KG1 (cell line): ENCODE results near the gene ZDHHC5.
"Not testable (repeated sequence)": the region's sequence is repeated elsewhere in the genome, so short reads cannot be mapped to it uniquely, and the experiment has no call there.

ENCODE experiments used
- DNase-seq: peaks from one replicate; lab custom pipeline; 2025; lab: John Stamatoyannopoulos, UW

The ZDHHC5 gene

DNA sequence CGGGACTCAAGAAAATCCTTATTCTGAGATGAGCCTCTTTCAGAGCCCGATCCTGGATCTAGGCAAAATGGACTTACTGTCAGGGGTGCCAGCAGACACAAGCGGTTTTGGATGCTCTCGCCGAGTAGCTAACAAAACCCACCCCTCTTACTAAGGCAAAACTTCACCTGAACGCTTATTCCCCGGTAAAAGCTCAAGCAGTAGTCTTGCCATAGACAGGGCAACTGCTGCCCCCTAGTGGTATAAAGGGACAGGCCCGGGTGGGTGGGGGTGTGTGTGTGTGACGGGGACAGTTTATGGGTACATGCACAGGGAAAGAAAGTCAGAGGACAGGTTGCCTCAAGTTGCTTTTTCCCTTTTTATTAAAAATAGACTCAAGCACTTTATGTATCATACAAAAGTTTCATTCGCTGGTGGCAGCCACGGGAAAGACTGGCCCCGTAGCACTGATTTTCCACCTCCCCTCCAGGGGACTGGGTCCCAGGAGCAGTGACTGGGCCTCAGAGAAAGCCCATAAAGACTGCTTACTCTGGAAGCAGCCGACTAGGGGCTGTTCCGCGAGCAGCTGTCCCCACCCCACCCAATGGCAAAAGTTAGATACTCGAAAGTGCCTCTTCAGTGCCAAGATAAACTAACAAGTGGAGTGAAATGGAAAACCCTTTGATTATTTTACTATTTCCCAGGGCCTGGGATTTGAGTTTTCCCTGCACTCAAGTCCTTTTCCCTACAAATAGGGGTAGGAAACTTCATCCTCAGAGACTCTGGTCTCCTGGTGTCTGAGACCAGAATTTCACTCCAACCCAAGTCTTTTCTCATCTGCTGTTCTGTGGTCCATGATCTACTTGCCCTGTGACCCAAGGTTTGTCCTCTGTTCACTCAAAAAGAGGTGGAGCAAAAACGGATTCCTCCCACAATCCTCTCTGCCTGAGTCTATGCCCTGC is 22.9 kb upstream of the ZDHHC5 start:
- peak; percentile 82 for DNase-seq

DNA sequence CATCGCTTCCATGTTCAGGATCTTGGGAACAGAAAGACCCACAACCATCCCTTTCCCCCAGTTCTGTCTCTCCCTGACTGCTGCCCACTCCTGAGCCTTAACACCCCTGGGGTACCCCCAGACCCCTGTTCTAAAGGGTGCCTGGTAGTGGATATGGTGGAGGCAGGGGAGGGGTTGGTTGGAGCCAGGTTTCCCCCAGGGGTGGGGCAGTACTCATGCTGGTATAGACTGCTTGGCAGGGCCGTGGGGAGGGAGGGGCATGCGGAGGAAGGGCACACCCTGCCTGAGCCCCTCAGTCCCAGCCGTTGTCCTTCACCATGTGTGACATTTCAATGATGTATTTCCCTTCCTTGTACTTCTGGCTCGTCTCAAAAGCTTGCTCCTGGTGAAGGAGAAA is 22.2 kb upstream of the ZDHHC5 start:
- DNase-seq: no peak

GRCh38 chr11:57646194-57646798 is 21.6 kb upstream of the ZDHHC5 start:
- DNase-seq: no peak

DNA sequence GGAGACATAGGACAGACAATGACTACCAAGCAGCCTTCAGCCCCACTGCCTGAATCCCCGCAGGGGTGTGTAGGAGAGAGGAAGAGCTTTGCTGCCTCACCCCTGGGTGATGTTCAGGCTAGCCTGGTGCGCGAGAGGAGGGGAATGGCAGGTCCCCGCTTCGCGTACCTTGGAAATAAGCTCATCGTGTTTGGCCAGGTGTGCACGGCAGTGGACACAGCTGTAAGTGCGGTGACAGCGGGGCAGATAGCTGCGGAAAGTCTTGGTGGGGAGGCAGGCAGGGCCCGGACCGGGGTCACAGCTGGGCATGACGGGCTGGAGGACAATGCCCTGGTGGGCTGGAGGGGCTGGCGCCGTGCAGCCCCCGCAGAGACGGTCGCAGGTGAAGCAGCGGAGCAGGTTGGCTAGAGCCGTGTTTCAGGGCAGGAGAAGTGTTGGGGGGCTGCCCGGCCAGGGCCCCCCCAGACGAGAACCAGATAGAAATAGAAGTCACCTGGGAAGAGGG is 21.1 kb upstream of the ZDHHC5 start:
- DNase-seq: no peak

GRCh38 chr11:57647372-57647771 is 20.5 kb upstream of the ZDHHC5 start:
- DNase-seq: no peak

DNA sequence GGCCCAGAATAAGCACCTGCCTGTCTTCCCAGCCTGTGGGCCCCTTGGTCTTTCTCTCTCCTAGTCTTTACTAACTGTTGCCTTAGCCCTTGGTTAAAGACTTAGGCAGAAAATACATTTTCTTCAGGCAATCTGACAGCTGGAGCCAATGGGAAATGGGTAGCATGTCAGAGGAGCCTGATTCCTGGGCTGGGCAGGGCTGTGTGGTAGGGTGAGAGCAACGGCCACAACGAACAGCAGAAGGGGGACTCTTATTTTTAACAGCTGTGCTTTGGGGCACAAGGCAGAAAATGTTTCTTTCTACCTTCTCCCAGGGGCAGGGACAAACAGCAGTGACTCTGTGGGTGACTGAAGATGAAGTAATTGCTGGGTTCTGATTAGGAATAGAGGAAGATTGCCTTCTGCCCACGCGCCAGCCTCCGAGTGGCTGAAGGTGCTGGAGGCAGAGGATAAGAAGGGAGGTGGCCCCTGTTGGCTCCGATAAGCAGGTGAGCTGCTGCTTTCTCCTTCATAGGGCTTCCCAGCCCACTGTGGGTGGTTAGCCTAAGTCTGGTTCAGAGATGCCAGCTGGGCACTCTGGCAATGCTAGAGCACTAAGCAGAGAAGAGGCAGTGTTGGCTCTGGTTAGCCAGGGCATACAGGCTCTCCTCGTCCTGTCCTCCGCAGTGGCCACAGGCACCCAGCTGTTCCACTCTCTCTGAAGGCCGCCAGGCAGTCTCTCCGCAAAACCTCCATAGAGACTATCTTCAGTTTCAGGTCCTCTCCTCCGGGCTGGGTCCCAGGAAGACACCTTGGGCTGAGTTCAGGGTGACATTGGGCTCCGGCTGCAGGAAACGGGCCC is 19.7 kb upstream of the ZDHHC5 start:
- no peak for DNase-seq

GRCh38 chr11:57648801-57649735 is 18.8 kb upstream of the ZDHHC5 start:
- no peak for DNase-seq

DNA sequence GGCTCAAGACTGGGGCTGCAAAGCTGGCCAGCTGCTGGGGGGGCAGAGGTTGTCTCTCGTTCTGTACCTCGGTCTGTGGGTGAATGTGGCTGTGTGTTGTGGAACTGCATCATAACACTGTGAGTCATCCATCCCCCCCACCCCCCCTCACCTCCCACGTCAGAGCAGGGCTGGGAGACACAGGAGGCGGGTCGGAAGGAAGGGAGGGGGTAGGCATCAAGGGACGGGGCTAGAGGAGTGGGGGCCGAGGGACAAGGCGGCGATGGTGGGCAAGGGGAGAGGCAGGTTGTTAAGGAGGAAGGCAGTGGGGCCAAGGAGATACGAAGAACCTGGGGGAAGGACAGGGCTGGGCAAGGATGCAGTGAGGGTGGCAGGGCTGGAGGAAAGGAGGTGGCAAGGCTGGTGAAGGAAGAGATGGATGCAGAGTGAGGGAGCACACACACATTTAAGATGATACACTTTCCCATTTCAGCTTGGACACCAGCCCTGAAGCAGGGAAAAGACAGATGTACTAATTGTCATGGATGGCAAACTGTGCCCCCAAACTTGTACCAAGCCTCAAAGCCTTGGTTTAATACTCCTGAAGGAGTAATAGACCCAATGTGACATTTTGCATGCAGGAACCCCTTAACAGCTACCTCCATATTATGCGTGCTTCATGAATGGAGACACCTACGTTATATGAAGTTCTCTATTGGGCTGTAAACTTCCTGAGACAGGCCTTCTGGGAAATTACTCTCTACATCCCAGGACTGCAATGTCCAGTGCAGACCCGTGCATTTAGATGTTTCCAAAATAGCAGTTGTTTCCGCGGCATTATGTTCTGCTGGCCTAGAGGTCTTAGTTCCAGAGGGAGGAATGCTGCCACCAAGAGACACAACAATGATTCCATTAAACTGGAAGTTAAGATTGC is 17.8 kb upstream of the ZDHHC5 start, which contains the start of gene YPEL4:
YPEL4 (minus strand) TSS at position 87 of the 913 bp plus-strand sequence. CDS start 2,805 bp downstream, outside the sequence.
- DNase-seq: no peak

GRCh38 chr11:57650739-57651090 is 17.2 kb upstream of the ZDHHC5 start:
- no peak for DNase-seq

GRCh38 chr11:57651408-57651807 is 16.5 kb upstream of the ZDHHC5 start:
- no peak for DNase-seq

GRCh38 chr11:57652230-57652629 is 15.7 kb upstream of the ZDHHC5 start:
- not testable (repeated sequence) for DNase-seq

GRCh38 chr11:57652662-57653061 is 15.3 kb upstream of the ZDHHC5 start:
- DNase-seq: no peak

GRCh38 chr11:57653163-57653562 is 14.8 kb upstream of the ZDHHC5 start:
- peak; percentile 29 for DNase-seq

DNA sequence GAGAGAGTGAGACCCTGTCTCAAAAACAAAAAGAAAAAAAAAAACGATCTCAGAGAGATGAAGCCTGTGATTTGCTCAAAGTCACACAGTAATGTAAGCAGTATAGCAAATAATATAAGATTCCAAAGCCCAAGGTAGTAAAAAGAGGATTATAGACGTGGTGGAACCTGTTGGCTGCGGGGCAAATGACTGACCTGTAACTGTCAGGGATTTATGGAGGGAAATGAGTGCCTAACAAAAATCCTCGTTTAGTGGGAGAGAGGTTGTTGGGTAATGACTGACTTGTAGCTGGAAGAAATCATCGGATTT is 11.1 kb upstream of the ZDHHC5 start:
- DNase-seq: no peak

DNA sequence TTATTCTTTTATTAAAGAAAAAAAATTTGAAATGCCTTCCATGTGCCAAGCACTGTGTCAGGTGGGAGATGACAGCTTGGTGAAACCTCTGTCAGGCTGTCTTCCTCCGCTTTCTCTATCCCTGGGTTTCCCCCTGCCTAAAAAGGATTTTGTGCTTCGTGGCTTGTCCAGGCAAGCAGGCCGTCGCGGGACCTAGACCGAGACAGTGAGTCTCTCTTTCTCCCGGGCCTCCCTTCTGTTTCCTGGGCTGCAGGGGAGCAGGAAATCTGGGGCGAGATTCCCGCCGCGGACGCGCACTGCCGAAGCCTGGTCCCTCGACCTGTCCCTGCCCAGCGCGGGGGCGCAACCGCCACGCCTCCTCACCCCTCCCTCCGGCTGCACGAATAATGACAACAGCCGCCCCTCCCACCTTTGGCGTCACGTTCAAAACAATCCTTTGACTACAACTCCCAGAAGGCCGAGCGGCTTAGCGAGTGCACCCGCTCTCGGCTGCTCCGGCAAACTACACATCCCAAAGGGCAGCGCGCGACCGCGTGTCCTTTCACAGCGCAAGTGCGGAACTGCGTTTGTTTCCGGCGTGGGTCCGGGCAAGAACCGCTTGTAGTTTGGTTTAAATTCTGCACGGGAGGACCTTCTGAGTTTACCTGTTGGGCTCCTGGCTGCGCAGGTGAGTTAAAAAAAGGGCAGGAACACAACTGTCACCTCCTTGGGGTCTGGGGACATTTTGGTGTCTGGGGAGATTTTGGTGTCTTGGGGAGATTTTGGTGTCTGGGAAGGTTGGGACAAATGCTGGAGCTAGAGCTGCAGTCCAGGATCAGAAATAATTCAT is 10.5 kb upstream of the ZDHHC5 start, which contains the start of gene CLP1:
CLP1 (plus strand) TSS at position 569 of the 829 bp plus-strand sequence. CDS start 1,715 bp downstream, outside the sequence.
- DNase-seq: peak; percentile 99

DNA sequence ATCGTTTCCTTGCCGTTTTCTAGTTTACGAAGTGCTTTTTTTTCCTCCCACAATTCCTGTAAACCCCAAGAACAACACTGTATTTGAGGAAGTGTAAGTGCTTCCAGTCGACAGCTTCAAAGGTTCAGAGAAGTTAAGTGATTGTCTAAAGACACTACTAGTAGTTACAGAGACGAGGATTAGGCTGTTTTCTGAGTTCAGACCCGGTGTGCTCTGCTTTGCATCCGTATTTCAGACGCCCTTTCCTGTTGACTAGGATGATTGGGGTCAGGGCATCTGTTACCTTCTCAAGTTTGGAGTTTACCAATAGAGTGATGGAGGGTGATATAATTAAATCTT is 9.9 kb upstream of the ZDHHC5 start:
- DNase-seq: no peak

GRCh38 chr11:57659669-57660068 is 8.2 kb upstream of the ZDHHC5 start:
- DNase-seq: no peak

DNA sequence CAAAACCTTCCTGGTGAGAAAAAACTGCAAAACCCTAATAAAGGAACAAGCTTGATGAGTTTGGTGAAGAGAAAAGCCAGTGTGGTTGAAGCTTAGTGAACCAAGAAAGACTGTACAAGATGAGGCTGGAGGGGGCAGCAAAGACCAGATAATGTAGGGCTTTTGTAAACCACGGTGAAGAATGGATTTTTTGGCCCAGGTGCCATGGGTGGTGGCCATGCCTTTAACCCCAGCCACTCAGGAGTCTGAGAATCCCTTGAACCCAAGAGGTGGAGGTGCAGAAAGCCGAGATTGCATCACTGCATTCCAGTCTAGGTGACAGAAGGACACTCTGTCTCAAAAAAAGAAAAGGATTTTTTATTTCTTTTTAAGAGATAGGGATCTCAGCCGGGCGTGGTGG is 5.0 kb upstream of the ZDHHC5 start:
- no peak for DNase-seq

- no peak for DNase-seq
Observed at GRCh38 chr11:57663975-57664374, 3.9 kb upstream of the ZDHHC5 start.
